Measurements from ENCODE around the gene FANCC.
"Not testable (repeated sequence)": the region's sequence is repeated elsewhere in the genome, so short reads cannot be mapped to it uniquely, and the experiment has no call there.

FANCC gene

DNA sequence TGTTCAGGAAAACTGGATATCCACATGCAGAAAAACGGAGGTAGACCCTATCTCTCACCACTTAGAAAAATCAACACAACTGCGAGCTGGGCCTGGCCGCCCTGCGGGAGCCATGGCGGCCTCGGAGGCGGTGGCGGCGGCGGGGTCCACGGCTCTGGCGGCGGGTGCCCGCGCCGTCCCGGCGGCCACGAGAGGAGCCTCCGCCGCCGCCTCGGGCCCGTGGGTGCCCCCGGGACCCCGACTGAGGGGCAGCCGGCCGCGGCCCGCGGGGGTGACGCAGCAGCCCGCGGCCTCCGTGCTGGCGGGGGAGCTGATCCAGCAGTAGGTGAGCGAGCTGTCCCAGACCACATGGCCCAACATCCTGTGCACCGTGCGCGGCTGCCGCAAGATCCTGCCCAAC, 25.3 kb downstream of the FANCC start:
- DNase-seq: no peak
- in situ Hi-C loops (cut with MboI; ENCODE audit: low pct_unique_long_range_greater_than_20kb, low sequenced_read_pairs): no loop called here

DNA sequence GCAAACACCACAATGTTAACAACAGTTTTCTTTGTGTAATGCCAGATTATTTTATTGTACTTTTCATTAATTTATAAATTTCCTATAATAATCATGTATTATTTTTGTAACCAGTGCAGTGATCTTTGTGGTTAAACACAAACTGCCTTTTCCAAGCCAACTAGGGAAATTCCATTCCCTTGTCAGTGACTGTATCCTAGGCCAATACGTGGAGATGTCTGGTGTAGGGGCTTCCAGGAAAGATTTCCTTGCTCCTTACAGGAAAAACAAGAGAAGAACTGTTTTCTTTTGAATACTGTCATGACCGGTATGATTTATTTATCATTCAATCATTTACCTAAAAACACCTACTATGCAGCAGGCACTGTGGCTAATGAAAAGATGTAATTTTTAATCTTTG, 31.4 kb downstream of the FANCC start:
- no peak for DNase-seq
- in situ Hi-C loops (cut with MboI; ENCODE audit: low pct_unique_long_range_greater_than_20kb, low sequenced_read_pairs): no loop called here

DNA sequence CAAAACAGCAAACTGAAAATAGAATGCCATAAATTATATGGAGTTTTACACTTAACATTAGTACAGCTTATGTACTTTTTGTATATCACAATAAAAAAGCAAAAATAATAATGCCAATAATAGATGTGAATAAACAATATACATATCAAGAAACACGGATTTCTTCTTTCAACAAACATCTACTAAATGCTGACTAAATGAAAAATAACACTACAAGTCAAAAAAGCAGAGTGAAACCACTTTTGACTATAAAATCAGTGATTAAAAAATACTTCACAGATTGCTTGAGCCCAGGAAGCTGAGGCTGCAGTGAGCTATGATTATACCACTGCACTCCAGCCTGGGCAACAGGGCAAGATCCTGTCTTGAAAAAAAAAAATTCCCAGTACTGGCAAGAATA, 32.2 kb downstream of the FANCC start:
- in situ Hi-C loops (cut with MboI; ENCODE audit: low pct_unique_long_range_greater_than_20kb, low sequenced_read_pairs): no loop called here

DNA sequence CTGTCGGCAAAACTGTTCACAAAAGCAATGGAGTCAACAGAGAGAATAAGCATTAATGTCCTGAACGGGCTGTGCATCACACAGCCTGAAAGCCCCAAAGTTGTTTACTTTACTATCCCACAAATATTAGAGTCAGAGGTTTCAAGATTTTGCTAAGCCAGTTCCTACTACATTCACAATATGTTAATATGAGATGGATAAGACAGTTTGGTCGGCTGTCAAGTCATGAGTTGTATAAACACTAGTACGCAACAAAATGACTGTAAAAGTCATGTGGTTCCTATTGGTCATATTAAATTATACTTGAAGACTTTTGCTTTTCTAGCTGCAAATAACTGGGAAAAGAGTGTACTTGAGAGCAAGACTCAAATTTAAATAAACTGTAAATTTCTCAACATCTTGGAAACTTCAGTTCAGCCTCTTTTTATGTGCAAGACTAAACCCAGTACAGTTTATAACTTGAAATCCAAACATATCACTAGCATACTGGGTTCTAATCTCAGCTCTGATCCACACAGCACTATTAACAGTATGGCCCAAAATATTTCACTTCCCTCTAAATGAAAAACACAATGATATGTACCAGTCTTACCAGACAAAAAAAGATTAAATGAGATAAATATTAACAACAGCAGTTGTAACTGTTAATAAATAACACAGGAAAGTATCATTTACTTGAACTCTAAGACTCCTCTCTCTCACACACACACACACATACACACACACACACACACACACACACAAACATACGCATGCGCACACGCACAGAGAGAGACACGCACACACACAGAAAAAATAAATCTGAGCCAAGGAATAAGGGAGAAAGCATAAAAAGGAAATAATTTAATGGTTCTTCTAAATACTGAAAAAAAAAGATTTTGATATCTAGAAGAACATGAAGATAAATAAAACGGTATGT, 33.1 kb downstream of the FANCC start:
- in situ Hi-C loops (cut with MboI; ENCODE audit: low pct_unique_long_range_greater_than_20kb, low sequenced_read_pairs): no loop called here

More for the DNA sequence above, 32.2 kb downstream of the FANCC start:
- no peak for DNase-seq

DNA sequence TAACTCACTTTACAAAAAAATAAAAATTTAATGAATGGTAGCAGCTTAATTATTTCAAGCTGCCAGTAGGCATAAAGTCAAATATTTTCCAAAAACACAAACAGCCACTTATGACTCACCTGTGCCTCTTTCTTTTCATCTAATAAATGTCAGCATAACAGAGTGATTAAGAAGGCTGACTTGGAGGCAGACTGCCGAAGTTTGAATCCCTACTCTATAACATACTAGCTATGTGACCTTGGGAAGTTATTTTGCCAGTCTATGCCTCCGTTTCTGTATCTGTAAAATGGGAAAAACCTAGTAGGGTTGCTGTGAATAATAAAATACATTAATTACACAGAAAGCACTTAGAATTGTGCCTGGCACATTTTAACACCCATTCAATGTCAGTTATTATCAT, 33.8 kb downstream of the FANCC start:
- no peak for DNase-seq
- in situ Hi-C loops (cut with MboI; ENCODE audit: low pct_unique_long_range_greater_than_20kb, low sequenced_read_pairs): no loop called here

More for the DNA sequence above, 33.1 kb downstream of the FANCC start:
- no peak for DNase-seq

DNA sequence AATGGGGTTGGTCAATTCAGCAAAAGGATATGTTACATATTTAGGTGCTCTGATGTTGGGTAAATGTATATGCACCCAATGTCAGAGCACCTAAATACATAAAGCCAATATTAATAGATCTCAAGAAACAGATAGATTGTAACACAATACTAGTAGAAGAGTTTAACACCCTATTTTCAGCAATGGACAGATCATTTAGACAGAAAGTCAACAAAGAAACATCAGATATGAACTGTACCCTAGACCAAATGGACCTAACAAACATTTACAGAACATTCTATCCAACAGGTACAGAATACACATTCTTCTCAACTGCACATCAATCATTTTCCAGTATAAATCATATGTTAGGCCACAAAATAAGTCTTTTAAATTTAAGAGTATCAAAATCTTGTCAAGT, 35.2 kb downstream of the FANCC start:
- DNase-seq: no peak
- in situ Hi-C loops (cut with MboI; ENCODE audit: low pct_unique_long_range_greater_than_20kb, low sequenced_read_pairs): no loop called here

- no peak for DNase-seq
- in situ Hi-C loops (cut with MboI; ENCODE audit: low pct_unique_long_range_greater_than_20kb, low sequenced_read_pairs): no loop called here
Measured at GRCh38 chr9:95280745-95281144, 36.8 kb downstream of the FANCC start.

DNA sequence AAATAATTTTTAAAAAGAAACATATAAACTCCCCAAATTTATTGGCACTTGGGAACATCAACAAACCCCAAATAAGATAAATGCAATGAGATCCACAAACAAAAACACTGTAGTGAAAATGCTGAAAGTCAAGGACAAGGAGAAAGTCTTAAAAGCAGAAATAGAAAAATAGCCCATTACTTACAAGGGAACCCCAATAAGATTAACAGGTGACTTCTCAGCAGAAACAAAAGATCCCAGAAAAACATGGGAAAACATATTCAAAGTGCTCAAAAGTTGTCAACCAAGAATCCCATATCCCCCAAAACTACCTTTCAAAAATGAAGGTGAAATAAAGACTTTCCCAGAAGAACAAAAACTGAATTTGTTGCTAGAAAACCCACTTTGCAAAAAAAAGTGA, 40.0 kb downstream of the FANCC start:
- no peak for DNase-seq
- in situ Hi-C loops (cut with MboI; ENCODE audit: low pct_unique_long_range_greater_than_20kb, low sequenced_read_pairs): no loop called here

DNA sequence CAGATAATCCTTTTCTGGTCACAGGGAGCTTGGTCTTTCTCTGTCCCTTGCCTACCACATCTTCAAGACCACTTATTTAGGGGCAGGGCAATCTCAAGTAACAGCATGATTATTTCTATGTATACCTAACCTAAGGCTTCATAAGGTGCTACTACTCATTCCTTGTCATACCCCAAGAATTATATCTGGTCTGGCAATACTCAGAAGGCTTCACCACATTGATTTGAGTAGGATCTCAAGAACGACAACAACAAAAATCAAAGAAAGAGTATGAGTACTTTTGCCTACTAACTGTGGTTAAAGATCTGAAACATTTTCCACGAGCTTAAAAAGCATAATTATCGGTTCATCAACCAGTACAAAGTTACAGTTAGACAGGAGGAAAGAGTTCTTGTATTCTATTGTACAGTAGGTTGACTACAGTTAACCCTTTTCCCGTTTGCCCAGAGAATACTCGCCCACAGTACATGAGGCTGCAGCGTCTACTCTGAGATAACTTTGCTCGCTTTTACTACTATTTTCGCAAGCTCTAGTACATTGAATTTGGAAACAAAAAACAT, 41.0 kb downstream of the FANCC start:
- DNase-seq: no peak
- in situ Hi-C loops (cut with MboI; ENCODE audit: low pct_unique_long_range_greater_than_20kb, low sequenced_read_pairs): no loop called here

DNA sequence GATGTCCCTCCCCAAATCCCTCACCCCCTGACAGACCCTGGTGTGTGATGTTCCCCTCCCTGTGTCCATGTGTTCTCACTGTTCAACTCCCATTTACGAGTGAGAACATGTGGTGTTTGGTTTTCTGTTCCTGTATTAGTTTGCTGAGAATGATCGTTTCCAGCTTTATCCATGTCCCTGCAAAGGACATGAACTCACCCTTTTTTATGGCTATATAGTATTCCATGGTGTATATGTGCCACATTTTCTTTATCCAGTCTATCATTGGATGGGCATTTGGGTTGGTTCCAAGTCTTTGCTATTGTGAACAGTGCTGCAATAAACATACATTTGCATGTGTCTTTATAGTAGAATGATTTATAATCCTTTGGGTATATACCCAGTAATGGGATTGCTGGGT, 43.3 kb downstream of the FANCC start:
- in situ Hi-C loops (cut with MboI; ENCODE audit: low pct_unique_long_range_greater_than_20kb, low sequenced_read_pairs): not testable (repeated sequence)

GRCh38 chr9:95273369-95274022, 44.0 kb downstream of the FANCC start:
- no peak for DNase-seq
- in situ Hi-C loops (cut with MboI; ENCODE audit: low pct_unique_long_range_greater_than_20kb, low sequenced_read_pairs): no loop called here

More for the DNA sequence above, 43.3 kb downstream of the FANCC start:
- DNase-seq: not testable (repeated sequence)

GRCh38 chr9:95272830-95273229, 44.7 kb downstream of the FANCC start:
- in situ Hi-C loops (cut with MboI; ENCODE audit: low pct_unique_long_range_greater_than_20kb, low sequenced_read_pairs): no loop called here
- no peak for DNase-seq

GRCh38 chr9:95270790-95271189, 46.7 kb downstream of the FANCC start:
- DNase-seq: no peak
- in situ Hi-C loops (cut with MboI; ENCODE audit: low pct_unique_long_range_greater_than_20kb, low sequenced_read_pairs): no loop called here

DNA sequence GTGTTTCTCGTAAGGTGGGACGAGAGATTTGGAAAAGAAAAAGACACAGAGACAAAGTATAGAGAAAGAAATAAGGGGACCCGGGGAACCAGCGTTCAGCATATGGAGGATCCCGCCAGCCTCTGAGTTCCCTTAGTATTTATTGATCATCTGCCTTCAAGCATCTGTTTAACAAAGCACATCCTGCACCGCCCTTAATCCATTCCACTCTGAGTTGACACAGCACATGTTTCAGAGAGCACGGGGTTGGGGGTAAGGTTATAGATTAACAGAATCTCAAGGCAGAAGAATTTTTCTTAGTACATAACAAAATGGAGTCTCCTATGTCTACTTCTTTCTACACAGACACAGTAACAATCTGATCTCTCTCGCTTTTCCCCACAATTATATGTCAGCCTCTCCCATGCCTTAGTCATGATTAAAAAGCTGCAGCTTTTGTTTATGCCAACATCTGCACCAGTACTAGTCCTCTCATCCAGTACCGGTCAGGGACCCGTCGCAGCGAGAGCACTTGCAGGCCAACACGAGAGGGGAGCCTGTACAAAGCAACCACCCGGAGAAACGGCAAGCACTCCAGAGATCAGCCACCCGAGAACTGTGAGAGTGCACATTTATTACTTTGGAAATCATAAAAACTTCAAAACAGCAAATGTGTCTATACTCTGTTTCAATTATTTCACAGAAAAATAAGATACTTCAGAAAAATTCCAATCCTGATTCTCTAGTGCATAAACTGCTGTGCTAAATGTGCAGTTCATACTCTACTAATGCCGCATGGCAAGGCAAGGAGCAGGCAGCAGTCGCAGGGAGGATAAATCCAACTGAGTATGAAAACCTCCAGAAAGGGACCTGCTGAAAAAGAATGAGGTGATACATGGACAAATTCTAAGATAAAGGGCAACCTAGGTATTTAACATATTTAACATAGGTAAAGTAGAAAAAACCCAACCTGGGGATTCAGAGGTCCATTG, 47.4 kb downstream of the FANCC start:
- in situ Hi-C loops (cut with MboI; ENCODE audit: low pct_unique_long_range_greater_than_20kb, low sequenced_read_pairs); DNase-seq: not testable (repeated sequence)

GRCh38 chr9:95268681-95269080, 48.8 kb downstream of the FANCC start:
- no peak for DNase-seq
- in situ Hi-C loops (cut with MboI; ENCODE audit: low pct_unique_long_range_greater_than_20kb, low sequenced_read_pairs): no loop called here

DNA sequence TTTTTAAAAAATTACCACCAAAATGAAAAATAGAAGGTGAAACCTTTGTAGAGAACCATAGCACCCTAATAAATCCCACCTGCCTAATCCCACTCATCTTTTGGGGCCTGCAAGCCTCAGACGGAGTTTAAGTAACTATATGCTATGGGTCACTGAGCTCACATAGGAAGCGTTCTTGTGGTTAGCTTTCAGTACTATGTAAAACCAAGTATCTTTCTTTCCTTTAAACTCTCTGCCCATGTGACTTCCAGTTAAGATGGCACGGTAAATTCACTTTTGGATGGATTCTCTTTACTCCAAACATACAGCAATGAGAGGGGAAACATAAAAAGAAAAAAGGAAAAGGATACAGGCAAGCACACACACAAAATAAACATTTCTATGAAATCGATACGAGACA, 50.9 kb downstream of the FANCC start:
- DNase-seq: no peak
- in situ Hi-C loops (cut with MboI; ENCODE audit: low pct_unique_long_range_greater_than_20kb, low sequenced_read_pairs): no loop called here

DNA sequence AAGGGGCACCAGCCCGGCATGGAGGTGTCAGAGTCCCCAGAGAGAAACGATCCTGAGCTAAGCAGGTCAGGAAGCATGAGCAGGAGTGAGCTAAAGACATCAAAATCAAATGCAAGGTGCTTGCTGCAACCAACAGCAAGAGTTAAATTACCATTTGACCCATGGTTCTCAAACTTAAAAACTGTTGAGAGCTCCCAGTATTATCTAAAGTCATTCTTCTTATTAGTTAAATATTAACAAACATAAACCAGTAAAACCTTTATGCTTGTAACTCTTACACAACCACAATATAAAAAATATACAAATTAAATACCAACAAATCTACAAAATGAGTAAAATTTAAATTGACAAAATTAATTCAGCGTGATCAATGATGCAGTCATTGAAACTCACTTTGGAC, 51.5 kb downstream of the FANCC start:
- in situ Hi-C loops (cut with MboI; ENCODE audit: low pct_unique_long_range_greater_than_20kb, low sequenced_read_pairs): no loop called here
- DNase-seq: no peak

DNA sequence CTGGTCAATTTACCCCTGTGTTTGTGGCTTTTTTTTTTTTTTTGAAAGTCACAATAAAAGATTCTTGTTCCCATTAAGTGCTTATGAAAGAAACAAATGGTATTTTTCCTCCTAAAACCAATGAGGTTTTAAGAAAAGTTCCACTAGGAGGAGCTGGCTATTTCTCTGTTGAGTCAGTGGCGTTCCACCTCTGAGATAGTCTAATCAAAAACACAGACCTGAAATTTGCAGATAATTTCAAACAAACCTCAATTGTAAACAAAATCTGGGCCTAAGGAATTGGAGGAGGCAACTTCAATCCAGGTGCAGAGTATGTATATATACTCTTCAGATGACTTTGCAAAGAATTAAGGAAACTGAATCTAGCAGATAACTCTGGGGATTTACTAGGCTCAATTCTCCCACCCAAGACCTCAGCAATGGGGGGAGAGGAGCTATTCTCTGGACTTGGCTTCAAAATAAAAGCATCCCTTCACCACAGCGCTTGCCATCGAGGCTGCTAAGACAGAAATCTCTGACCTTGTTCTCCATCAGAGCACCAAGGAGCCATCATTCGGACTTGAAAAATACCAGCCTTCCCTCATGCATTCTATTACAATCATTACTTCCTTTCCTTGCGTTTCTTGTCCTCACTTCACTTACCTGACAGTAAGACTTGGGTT, 52.4 kb downstream of the FANCC start:
- in situ Hi-C loops (cut with MboI; ENCODE audit: low pct_unique_long_range_greater_than_20kb, low sequenced_read_pairs): no loop called here
- no peak for DNase-seq

DNA sequence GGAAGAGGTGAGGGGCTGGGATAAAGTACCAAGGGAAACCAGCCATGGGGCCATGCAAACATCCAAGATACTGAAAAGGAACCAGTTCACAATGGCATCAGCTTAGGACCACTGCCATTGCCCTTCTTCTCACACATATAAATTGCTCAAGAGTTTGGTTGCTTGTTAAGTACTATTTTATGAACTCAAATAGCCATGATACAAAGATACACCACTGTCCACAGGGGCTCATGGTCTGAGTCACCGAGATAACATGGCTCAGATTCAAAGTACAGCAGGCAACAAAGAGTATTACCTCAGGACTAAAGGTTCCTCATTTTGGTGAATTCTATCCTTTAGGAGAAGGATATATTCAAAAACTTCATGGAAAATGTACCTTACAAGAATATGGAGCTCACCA, 55.6 kb downstream of the FANCC start:
- no peak for DNase-seq
- in situ Hi-C loops (cut with MboI; ENCODE audit: low pct_unique_long_range_greater_than_20kb, low sequenced_read_pairs): no loop called here

All from KBM-7 (cell line).